GM21528 (cell line): Measurements from ENCODE around the gene DPYSL4.

Source experiments
- ATAC-seq: cut with Tn5 transposase; IDR thresholded peaks from one replicate; pipeline ENCODE4 v1.9.1; 2021; ENCODE audit warnings: mild to moderate bottlenecking, moderate library complexity; ENCODE audit not compliant: unreplicated experiment, low FRiP score

DPYSL4 gene

DNA sequence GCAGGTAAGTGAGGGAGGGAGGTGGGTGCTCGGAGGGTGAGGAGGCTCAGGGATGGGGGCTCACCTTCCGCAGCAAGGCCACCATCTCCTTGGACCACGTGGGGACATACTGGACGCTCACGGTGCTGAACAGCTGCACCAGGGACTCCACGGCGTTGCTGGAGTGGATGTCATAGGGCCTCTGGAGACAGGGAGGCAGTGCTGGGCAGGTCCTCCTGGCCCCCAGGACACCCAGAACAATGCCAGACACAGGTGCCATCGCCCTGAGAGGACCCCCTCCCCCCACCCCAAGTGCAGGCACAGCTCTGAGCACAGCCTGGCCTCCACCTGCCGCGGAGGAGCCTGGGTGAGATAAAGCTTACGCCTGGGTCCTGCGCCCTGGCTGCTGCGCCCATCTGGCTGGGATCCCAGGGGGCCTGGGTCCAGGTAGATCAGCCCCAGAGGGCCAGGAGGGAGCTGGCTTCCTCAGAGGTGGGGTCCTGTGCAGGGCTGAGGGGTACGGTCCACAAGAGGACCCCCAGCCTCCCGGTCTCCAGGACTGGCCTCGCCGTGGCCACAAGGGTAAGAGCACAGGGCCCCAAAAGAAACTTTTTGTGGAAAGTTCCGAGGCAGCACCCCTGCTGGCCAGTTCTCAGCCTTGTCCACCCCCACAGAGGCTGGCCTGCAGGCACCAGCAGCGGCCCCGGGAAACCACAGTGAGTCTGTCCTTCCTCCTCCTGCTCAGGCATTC is 37.8 kb downstream of the DPYSL4 start:
- ATAC-seq: no peak

DNA sequence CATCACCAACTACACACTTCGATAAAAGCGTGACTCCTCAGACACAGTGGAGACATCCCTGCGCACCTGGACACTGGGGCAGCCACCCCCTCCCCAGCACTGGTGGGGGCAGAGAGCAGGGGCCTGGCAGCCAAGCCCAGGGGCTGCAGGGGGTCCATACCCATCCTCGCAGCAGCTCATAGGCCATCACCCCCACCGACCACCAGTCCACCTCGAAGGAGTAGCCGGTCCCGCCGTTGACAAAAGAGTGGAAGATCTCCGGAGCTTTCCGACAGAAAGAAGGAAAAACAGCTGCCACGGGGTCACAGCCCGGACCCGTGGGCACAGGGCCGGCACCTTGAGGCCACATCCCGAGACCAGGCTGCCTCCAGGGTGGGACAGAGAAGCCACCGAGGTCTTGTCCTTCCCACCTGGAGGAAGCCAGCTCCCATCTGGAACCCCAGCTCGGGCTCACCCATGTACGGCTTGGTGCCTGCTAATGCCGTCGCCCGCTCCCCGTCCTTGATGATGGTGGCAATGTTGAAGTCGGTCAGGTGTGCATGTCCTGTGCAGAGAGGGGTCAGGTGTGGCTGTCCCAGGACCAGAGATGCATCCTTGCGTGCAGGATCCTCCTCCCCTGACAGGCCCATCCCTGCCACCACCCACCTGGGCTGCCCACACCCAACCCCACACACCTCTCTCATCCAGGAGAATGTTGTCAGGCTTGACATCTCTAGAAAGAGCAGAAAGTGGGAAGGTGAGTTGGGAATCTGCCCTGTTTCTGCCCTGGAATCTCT is 38.5 kb downstream of the DPYSL4 start:
- ATAC-seq: no peak

DNA sequence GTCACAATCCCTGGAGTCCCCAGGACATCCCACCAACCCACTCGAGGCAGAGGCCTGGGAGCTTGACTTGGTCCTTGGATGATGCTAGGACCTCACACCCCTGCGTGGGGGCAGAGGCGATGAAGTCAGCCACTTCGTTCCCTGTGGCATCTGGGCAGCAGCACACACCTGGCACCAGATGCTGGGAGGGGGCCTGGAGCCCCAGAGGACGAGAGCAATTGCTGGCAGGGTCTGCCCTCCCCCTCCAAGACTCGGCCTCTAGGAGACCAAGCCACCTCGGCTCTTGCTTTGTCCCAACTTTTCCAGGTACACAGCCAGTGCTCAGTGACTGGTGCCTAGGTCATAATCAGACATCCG is 39.1 kb downstream of the DPYSL4 start:
- no peak for ATAC-seq

DNA sequence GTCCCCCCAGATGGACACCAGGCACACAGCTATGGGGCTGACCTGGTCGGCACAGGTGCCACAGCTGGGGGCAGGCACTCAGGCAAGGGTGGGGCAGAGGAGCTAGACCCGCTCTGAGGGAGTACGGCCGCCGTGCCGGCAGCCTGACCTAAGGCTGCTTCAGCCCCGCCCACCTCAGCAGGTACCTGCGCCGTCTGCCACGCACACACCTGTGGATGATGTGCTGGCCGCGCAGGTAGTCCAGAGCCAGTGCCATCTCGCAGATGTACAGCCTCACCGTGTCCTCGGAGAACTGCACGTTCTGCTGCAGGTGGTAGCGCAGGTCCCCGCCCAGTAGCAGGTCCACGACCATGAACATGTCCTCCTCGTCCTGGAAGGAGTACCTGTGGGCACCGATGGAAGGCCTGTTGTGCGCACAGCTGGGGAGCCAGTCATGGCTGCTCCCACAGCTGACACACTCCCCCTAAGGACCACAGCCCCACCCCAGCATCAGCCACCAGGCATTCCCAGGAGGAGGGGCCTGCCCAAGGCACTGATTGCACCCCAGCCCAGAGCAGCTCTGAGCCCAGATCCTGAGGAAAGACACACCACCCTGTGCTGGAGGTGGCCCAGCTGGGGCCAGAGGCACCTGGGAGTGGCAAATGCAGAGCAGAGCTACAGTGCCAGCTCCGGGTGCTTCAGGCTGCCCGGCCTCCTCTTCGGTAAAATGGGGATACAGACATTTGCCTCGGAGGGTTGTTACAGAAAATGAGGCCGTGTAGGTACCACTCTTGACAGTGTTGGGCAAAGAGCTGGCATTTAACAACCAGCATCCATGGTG is 40.0 kb downstream of the DPYSL4 start:
- ATAC-seq: no peak

DNA sequence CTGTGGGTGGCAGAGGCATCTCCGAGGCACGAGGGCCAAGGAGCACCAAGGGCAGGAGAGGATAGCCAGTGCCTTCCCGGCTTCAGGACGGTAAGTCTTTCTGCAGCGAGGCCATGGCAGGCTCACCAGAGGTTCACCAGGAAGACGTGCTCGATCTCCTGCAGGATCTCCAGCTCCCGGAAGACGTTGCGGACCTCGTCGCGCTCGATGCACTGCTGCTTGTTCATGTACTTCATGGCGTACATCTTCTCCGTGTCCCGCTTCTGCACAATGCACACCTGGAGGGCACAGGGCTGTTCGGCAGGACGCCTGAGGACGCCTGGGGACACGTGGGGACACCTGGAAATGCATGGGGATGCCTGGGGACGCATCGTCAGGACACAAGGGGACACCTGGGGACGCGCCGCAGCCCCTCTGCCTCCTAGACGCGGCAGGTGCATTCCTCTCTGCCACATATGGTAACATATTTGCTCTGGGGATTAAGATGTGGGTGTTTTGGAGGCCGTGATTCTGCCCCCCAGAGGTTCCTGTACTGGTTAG is 41.2 kb downstream of the DPYSL4 start:
- no peak for ATAC-seq

DNA sequence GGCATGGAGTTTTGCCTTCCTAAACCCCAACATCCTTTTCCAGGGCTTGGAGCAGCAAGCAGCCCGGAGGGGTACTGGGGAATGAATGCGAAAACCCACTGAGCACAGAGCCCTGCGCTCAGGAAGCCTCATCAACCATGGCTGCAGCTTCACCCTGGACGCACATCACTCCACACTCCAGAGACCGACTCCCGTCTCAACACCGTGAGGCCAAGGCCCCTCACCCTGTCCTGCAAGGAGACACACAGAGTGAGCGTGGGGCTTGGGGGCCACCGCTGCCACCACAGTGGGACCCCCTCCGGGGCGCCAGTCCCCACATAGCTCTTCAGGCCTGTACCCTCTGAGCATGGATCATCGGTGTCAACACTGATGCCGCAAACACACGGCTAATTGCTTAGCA is 41.9 kb downstream of the DPYSL4 start:
- ATAC-seq: no peak

DNA sequence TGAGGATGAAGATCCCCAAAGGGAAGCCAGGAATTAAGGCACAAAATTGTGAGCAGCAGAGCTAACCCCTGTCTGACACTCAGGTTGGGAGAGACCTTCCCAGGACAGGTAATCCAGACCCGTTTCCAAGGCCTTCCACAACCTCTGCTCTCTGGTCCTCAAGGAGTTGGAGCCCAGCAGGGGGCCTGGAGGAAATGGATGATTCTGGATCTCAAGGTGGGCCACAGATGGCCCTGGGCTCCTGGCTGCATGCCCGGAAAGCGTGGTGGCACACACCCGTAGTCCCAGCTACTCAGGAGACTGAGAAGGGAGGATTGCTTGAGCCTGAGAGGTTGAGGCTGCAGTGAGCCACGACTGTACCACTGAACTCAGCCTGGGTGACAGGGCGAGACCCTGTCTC is 42.3 kb downstream of the DPYSL4 start:
- ATAC-seq: no peak

DNA sequence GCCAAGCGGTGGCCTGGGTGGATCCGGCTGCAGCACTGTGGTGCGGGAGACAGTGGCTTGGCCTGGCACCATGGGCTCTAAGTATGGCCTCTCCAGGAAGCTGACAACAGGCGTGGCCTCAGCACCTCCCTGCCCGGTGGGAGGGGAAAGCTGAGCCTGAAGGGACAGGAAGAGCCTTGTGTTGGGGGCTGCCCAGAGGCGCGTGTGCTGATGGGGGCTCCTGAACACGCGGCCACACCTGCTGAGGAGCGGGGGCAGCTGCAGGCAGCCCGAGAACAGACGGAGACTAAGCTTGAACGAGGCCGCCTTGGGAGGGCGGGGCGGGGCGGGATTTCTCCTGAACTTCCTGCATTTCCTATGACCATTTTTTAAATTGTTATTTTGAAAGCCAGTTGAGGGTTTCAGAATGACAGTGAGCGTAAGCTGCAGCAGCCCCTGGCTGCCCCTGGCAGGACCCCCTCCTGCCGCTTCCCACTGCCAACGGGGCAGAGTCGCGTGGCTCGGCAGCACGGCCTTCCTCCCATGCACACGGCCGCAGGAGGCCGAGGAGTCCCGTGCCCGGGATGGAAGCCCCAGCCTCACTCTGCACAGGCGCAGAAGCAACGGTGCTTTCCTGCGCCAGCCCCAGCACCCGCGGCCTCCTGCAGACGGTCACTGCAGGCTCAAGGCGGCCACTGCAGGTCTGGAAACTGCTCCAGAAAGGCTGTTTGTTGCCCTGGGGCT is 43.2 kb downstream of the DPYSL4 start:
- ATAC-seq: no peak

DNA sequence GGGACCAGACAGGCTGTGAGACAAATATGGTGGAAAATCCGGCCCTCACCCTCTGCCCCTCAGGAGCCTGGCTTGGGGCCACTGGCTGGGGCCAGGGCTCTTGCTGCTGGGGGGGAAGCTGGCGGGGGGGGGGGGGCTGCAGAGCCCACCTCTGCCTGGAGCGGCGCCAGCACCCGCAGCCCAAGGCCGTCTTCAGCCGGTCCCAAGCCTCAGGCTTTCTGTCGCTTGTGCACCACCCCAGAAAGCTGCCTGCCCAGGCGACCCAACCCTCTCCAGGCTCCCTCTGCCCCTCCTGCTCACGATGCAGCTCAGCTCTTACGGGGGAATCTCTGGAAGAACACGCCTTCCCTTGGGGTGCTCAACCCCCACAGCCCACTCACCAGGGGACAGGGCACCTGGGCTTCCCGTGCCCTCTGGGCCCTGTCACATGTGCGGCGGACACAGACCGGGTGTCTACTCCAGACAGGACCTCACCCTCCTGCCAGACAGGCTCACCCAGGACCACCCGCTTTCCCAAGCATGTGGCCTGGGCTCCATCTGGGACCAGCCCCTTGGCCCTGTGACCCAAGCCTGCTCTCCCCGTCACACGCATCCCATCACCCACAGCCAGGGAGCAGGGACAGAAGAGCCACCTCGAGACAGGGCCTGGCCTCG is 43.9 kb downstream of the DPYSL4 start:
- ATAC-seq: no peak

DNA sequence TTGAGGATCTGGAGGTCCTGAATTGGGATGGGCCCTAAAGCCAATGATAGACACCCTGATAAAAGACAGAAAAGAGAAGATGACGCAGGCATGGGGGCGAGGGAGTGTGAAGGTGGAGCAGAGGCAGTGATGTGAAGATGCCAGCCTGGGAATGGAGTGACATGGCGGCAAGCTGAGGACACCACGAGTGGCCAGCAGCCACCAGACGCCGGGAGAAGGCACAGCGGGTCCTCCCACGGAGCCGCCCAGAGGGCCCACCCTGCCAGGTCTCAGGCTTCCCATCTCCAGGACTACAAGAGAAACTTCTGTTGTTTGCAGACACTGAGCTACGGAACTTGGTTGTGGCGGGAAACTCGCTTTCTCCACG is 44.9 kb downstream of the DPYSL4 start:
- ATAC-seq: no peak

DNA sequence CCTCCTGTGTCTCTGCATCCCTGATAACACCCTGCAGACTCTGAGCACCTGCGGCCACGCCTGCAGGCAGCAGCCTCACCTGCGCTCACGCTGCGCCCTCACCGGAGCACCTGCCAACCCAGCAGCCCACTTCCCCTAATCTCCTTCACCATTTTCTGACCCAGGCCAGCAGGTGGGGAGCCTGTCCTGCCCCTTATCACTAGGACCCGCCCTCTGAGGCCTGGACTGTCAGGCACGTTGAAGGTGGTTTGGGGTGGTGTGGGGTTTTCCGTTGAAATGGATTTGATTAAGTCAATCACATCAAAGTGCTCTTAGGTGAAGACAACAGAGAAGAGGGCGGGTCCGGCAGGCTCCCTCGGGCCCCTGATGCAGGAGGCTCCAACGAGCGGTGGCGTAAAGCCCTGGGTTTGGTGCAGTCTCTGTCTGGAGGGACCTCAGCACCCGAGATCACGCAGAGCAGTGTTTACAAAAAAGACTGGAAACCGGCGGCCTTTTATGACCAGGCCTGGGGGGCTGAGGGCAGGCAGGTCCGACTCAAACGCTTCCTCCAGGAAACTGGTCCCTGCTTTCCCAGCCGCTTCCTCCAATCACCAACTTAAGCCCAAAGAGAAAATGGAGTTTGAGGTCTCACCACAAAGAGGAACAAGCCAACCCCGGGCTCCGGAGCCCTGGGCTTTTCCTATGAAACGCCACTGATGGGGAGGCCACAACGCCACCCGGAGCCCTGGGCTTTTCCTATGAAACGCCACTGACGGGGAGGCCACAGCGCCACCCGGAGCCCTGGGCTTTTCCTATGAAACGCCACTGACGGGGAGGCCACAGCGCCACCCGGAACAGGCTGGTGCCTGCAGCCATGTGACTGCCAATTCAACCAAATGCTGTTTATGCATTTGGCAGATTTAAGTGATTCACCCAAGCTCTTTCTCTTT is 45.5 kb downstream of the DPYSL4 start:
- no peak for ATAC-seq

DNA sequence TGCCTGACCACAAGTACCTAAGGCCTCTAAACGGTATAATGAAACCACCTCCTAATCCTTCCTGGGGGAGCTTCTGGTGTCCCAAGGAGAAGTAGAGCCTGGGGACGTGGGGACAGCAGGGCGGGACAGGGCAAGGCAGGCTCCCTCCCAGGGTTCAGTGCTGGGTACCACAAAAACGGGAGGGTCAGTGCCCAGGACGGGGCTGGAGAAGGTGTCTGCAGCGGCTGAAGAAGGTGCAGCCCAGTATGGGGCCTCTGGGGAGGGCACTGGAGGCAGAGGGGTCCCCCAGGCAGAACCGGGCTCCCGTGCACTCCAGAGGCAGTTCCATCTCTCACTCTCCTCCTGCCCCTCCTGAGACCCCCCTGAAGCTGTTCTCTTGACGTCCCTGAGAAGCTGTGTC is 46.2 kb downstream of the DPYSL4 start:
- ATAC-seq: no peak

DNA sequence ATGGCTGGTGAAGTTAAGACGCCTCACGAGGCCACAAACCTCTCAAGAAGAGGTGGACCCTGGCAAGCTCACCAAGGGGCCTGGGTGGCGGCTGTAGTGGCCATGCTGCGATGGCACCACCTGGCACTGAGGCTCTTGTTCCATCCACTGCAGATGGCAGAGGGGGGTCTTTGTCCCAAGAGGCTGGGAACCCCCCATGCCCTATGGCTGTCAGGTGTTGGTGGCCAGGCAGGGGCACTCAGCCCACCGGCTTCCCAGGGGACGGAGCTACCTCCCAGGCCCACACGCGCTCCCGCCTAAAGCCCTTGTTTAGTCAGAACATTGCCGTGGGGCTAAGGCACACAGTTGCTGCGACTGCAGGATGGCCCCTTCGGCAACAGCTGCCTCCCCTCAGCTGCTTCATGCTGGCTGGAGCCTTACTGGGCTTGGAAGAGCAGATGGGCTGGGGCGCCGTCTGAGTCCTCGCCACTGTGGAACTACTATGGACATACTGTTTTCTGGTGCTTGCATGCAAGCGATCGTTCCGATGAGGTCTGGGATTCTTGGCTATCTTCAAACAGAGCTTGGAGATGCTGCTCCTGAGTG is 46.8 kb downstream of the DPYSL4 start:
- ATAC-seq: no peak

DNA sequence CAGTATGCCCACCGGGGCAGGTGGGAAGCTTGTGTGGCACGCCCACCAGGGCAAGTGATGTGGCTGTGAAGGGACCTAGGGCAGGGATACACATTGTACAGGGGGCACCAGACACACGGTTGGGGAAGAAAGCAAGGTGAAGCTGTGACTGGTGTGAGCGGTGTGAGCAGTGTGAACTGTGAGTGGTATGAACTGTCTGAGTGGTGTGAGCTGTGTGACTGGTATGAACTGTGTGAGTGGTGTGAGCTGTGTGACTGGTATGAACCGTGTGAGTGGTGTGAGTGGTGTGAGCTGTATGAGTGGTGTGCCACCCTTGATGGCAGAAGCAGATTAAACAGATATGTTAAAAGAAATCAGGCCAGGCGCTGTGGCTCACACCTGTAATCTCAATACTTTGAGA is 48.1 kb downstream of the DPYSL4 start:
- no peak for ATAC-seq

DNA sequence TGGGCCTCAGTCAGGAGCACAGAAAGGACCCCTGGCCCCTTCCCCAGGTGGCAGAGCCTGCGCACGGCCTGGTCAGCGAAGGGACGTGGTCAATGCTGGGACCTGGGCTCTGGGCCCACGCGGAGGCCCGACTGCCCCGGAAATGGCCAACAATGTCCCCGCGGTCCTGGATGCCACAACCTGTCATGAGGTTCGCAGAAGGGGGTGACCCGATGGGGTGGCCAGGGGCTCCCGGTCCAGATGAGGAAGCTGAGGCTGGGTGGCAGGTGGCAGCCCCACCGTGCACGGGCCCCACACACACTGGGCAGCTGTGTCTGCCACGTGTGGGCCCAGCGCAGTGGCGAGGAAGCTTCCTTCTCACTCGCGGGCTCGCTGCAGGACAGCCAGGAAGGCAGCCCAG is 49.4 kb downstream of the DPYSL4 start:
- ATAC-seq: no peak

DNA sequence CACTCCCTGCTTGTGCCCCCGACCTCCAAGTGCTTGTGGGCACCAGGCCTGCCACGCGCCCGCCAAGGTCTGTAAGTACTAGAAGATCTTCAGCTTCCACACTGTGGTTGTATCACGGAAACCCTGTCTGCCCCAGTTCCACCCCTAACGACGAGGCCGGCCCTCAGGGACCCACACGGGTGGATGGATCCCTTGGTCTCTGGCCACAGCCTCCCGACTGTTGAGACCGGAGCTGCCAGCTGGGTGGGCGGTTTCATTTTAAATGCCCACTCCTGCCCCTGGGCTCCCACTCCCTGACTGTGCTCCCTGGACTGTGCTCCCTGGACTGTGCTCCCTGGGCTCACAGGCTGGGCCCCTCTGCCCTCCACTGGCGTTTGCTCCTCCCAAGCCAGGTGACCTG is 50.1 kb downstream of the DPYSL4 start:
- no peak for ATAC-seq

DNA sequence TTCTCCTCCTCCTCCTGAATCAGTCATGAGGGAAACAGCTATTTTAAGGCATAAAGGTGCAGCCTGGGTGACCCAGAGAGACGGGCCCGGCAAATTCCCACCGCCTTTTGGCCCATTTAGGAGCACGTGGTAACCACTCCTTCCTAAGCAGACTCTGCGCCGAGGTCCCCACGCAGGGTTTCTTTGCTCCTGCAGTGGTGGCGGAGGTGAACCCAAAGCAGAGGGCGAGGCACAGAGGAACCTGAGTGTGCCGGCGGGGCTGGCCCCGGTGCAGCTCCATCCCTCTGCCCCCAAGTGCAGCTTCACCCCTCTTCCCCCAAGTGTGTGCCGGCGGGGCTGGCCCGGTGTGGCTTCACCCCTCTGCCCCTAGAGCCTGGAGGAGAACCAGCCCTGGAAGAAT is 50.6 kb downstream of the DPYSL4 start:
- ATAC-seq: no peak

DNA sequence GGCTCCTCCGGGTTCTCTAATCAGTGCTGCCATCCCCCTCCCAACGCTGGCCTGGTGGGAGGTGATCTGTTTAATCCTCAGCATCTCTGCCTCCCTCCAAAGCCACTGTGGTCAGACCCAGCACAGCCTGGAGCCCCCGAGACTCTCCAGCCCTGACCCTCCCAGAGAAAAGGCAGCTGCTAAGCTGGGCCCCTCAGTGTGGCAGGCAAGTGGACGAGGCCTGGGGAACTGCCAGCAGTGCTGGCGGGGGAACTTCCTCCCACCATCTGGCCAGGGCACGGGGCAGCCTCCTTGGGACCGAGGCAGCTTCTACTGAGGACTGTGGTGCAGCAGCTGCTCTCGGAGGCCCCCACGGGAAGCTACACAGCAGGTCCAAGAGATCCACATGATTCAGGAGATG is 51.1 kb downstream of the DPYSL4 start:
- ATAC-seq: no peak
